Activated naive CD8-positive, alpha-beta T cell treated with anti-CD3 and anti-CD28 coated beads, Interleukin-2, amount 10 ng/mL, durations not matched to agents 7 days and 5 days (primary cell): ENCODE results near the gene TUBG1. TPM values are rescaled to one million over a fixed set of nuclear protein-coding genes. Genes with fewer than 3 reads are reported as not detected.
"Not testable (repeated sequence)": the region's sequence is repeated elsewhere in the genome, so short reads cannot be mapped to it uniquely, and the experiment has no call there.

Source experiments
- ATAC-seq: fragments of 150-1000 bp; cut with Tn5 transposase; one replicate; pipeline ENCODE4 v1.10.0; 2021; ENCODE audit warnings: low read depth, moderate library complexity
- POLR2A ChIA-PET: fragments of 350-600 bp; sonication (Branson Sonifier 250); formaldehyde crosslinking; loops from one replicate; lab custom pipeline; 2021; ENCODE audit warnings: antibody characterized with exemption; lab: Charles Lee
- DNase-seq: peaks from one replicate; pipeline ENCODE4 v3.0.0; 2021
- H3K27ac Mint-ChIP-seq: one replicate; pipeline ENCODE4 v1.8.0; 2022; ENCODE audit warnings: mild to moderate bottlenecking, mixed read lengths
- H3K27me3 Mint-ChIP-seq: one replicate; pipeline ENCODE4 v1.8.0; 2022; ENCODE audit warnings: mild to moderate bottlenecking, moderate library complexity, mixed read lengths
- H3K36me3 Mint-ChIP-seq: one replicate; pipeline ENCODE4 v1.8.0; 2021; ENCODE audit warnings: mild to moderate bottlenecking, mixed read lengths
- H3K4me1 Mint-ChIP-seq: one replicate; pipeline ENCODE4 v1.8.0; 2021; ENCODE audit warnings: mixed read lengths
- H3K4me3 Mint-ChIP-seq: one replicate; pipeline ENCODE4 v1.8.0; 2022; ENCODE audit warnings: mild to moderate bottlenecking, moderate library complexity, mixed read lengths
- H3K9me3 Mint-ChIP-seq: one replicate; pipeline ENCODE4 v1.8.0; 2021; ENCODE audit warnings: mixed read lengths
- total RNA-seq, 2 experiments: library from RNA; stranded (reverse); gene quantifications; one replicate each; pipeline ENCODE4 v1.2.3, GENCODE V29; 2021

The TUBG1 gene
- total RNA-seq, 2 experiments from 2014 or later, result 55.6 to 57.6 TPM

DNA sequence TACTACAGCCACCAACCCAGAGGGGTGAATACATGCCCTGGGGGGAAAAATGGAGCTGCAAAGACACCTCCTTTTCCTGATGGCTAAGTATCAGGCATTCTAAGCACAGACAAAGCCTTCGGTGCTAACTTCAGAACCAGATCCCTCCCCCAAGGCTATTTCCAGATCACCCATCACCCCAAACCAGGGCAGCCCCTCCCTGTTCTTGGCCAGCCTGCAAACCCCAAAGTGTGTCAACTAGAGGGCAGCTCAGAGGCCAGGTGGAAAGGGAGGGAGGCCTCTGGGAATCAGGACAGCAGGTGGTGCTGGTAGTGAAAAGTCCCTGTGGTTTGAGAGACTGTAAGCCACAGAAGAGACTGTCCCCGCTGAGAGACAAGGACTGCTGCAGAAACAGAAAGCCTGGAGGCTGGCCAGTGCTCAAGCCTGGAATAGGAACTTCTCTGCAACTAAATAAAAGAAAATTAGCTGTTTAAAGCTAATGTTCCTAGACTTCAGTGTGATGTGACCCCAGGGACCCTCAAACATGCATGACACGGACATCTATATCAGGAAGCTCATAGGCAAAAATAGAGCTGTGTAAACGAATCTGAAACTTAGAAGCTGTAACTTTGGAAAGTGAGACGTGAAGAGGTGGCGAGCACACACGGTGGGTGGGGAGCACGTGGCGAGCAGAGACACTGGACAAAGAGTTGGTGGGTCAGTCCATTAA, 9.1 kb downstream of the TUBG1 start:
- H3K4me3 Mint-ChIP-seq, result no peak overlapping the region
- H3K9me3 Mint-ChIP-seq, result no peaks in the 10 kb centered on the region
- DNase-seq (no peak), ATAC-seq (no peak)
- H3K27me3 Mint-ChIP-seq, result no peaks in the 10 kb centered on the region
- no peak overlapping the region for H3K27ac Mint-ChIP-seq
- H3K4me1 Mint-ChIP-seq, result peaks cover 8% of the 10 kb centered on the region
- POLR2A ChIA-PET, result interaction anchor here (2.5 kb wide), 1 partner anchor 10 kb away, joined by 20 read pairs; the partner anchor contains the start of genes RETREG3 and TUBG1
- peaks cover 16% of the 10 kb centered on the region for H3K36me3 Mint-ChIP-seq

DNA sequence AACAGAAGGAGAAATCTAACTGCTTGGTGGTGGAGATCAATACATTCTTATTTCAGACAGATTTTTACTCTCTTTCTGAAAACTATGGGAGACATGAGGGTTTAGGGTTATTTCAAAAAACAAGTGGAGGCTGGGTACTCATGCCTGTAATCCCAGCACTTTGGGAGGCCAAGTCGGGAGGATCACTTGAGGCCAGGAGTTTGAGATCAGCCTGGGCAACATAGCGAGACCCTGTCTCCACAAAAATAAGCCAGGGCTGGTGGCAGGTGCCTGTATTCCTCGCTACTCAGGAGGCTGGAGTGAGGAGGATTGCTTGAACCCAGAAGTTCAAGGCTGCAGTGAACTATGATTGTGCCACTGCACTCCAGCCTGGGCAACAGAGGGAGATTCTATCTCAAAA, 12.5 kb downstream of the TUBG1 start:
- H3K36me3 Mint-ChIP-seq, ATAC-seq, POLR2A ChIA-PET, DNase-seq, H3K9me3 Mint-ChIP-seq, H3K27ac Mint-ChIP-seq, H3K4me1 Mint-ChIP-seq, H3K4me3 Mint-ChIP-seq, H3K27me3 Mint-ChIP-seq: not testable (repeated sequence)

DNA sequence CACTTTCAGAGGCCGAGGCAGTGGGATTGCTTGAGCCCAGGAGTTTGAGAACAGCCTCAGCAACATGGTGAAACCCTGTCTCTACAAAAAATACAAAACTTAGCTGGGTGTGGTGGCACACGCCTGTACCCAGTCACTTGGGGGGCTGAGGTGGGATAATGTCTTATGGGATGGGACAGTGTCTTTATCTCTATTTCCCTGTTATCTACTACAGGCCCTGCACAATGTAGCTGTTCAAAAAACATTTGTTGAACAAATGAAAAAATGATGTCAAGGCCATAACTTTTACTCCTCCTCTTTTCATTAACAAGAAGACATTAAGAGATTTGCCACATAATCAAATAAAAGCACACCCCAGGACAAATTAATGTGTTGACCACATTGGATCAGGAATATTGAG, 13.8 kb downstream of the TUBG1 start:
- DNase-seq, result no peak
- H3K36me3 Mint-ChIP-seq, result no peaks in the 10 kb centered on the region
- no peak overlapping the region for H3K27ac Mint-ChIP-seq
- no peak for ATAC-seq
- H3K4me3 Mint-ChIP-seq, result no peak overlapping the region
- no peaks in the 10 kb centered on the region for H3K9me3 Mint-ChIP-seq
- peaks cover 2% of the 10 kb centered on the region for H3K4me1 Mint-ChIP-seq
- POLR2A ChIA-PET, result no interaction called here
- H3K27me3 Mint-ChIP-seq, result no peaks in the 10 kb centered on the region

DNA sequence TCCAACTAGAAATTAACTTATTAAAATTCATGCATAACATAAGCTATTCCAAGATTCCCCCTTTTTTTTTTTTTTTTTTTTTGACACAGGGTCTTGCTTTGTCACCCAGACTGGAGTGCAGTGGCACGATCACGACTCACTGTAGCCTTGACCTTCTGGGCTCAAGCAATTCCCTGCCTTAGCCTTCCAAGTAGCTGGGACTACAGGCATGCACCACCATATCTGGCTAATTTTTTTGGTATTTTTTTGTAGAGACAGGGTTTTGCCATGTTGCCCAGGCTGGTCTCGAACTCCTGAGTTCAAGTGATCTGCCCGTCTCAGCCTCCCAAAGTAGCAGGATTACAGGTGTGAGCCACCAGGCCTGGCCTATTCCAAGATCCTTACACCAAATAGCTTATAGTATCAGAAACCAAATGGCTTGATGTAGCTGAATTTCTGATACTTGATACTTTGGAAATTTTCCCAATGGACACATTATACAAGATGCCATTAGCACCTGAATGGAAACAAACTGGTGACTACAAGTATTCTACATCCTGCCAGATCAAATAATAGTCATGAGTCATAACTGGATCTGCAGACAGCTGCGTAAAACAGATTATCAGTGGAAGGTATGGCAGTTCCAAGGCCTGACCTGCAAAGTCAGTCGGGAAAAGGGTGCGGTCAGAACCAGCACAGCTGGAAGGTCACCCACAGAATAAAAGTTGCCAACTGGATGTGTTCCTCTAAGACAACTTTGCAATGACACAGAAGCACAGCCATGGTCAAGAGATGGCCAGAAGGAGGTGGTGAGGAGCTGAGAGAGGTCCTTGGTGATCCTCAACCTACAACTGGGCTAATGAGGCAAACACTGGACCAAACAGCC, 14.5 kb downstream of the TUBG1 start:
- no peak overlapping the region for H3K4me3 Mint-ChIP-seq
- no peak for ATAC-seq
- DNase-seq, result no peak
- no peaks in the 10 kb centered on the region for H3K4me1 Mint-ChIP-seq
- H3K27ac Mint-ChIP-seq, result no peak overlapping the region
- POLR2A ChIA-PET, result no interaction called here
- no peaks in the 10 kb centered on the region for H3K36me3 Mint-ChIP-seq
- no peaks in the 10 kb centered on the region for H3K9me3 Mint-ChIP-seq
- no peaks in the 10 kb centered on the region for H3K27me3 Mint-ChIP-seq

DNA sequence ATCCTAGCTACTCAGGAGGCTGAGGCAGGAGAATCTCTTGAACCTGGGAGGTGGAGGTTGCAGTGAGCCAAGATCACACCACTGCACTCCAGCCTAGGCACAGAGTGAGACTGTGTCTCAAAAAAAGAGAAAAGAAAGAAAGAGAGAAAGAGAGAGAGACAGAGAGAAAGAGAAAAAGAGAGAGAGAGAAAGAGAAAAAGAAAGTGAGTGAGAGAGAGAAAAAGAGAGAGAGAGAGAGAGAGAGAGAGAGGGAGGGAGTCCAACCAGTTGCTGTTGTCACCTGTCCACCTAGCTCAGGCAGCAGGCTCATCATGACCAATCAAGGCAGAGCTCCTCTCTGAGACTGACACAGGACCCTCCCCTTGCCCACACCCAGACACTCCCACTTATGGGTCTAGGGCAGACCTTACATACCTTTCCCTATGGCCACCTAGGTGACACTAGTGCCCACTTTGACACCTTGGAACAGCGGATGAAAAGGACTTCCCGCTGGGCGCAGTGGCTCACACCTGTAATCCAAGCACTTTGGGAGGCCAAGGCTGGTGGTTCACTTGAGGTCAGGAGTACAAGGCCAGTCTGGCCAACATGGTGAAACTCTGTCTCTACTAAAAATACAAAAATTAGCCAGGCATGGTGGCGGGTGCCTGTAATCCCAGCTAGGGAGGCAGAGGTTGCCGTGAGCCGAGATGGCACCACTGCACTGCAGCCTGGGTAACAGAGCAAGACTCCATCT, 17.7 kb downstream of the TUBG1 start:
- POLR2A ChIA-PET, result interaction anchor here (0.5 to 1.4 kb wide), 2 partner anchors 10 to 103 kb away, joined by 3 to 5 read pairs; no protein-coding TSS in a partner anchor
- not testable (repeated sequence) for H3K36me3 Mint-ChIP-seq, H3K27me3 Mint-ChIP-seq, DNase-seq, H3K9me3 Mint-ChIP-seq, H3K4me3 Mint-ChIP-seq, ATAC-seq, H3K4me1 Mint-ChIP-seq
- peak overlapping the region; percentile 19 for H3K27ac Mint-ChIP-seq

DNA sequence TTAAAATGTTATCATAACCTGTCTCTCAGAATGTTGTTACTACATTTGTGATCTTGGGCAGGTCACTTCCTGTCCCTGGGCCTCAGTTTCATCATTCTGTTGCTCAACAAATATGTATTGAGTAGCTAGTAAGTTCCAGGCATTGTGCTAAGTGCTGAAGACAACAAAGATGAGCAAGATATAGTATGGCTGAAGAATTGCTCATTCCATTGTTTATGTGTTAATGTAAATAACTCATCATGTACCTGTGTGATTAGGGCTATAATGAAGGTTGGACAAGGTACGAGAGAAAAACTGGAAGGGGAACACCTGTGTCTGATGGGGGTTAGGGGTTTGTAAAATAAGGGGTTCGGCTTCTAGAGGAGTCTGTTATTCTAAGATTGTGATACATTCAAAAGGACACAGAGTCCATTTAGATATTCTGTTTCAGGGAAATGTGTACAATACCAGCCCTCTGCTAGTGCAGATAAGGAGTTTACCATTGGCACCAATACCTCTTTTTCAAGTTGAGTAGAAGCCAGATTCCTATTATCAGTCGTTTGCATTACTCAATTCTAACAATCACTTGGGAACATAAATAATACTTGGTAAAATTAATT, 20.0 kb downstream of the TUBG1 start:
- no peak overlapping the region for H3K4me3 Mint-ChIP-seq
- no peaks in the 10 kb centered on the region for H3K4me1 Mint-ChIP-seq
- no peaks in the 10 kb centered on the region for H3K27me3 Mint-ChIP-seq
- POLR2A ChIA-PET, result no interaction called here
- no peaks in the 10 kb centered on the region for H3K9me3 Mint-ChIP-seq
- no peak overlapping the region for H3K27ac Mint-ChIP-seq
- no peaks in the 10 kb centered on the region for H3K36me3 Mint-ChIP-seq
- no peak for ATAC-seq
- no peak for DNase-seq

DNA sequence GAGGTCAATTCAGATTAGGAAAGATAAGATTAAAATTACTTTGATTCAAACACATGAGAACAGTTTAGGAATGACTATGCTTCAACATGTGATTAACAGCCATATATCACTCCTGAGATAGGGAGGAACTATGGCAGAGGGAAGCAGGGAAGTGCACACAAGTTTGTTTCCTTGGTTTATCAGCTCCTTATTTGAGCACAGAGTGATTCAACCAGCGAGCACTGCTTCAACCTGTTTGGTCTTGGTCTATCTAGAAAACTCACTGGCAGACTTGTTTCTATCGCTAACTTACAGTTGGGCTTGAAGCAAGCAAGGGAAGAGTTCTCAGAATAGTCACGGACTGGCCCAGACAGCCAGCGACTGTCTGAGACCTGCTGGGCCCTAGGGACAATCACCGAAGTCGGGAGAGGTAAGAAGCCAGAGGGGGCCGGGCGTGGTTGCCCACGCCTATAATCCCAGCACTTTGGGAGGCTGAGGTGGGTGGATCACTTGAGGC, 23.5 kb downstream of the TUBG1 start:
- ATAC-seq (no peak), DNase-seq (no peak)
- Mint-ChIP-seq H3K4me3 (no peak overlapping the region), H3K36me3 (no peaks in the 10 kb centered on the region), H3K4me1 (no peaks in the 10 kb centered on the region), H3K9me3 (no peaks in the 10 kb centered on the region), H3K27me3 (no peaks in the 10 kb centered on the region), H3K27ac (no peak overlapping the region)
- POLR2A ChIA-PET, result interaction anchor here (1.4 kb wide), 1 partner anchor 26 kb away, joined by 6 read pairs; the partner anchor contains the start of gene TUBG2

DNA sequence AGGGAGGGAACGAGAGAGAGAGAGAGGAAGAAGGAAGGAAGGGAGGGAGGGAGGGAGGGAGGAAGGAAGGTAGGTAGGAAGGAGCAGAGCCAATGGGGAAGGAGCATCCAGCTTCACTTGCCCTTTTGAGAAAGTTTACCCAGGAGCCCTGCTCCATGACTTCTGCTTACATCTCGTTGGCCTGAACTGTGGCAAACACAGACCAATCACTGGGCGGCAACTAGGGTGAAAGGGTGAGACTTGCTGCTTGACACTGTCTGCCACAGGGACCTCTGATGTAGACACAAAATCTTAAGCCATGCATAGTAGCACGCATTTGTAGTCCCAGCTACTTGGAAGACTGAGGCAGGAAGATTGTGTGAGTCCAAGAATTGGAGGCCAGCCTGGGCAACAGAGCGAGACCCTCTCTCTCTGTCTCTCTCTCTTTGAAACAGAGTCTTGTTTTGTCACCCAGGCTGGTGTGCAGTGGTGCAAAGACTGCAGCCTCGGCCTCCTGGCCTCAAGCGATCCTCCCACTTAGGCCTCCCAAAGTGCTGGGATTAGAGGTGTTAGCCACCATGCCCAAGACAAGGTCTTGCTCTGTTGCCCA, 30.1 kb downstream of the TUBG1 start:
- Mint-ChIP-seq H3K4me3 (no peak overlapping the region), H3K9me3 (no peaks in the 10 kb centered on the region), H3K27ac (no peak overlapping the region), H3K36me3 (no peaks in the 10 kb centered on the region), H3K4me1 (peaks cover 2% of the 10 kb centered on the region), H3K27me3 (peaks cover 23% of the 10 kb centered on the region)
- POLR2A ChIA-PET, result no interaction called here
- no peak for ATAC-seq
- no peak for DNase-seq

DNA sequence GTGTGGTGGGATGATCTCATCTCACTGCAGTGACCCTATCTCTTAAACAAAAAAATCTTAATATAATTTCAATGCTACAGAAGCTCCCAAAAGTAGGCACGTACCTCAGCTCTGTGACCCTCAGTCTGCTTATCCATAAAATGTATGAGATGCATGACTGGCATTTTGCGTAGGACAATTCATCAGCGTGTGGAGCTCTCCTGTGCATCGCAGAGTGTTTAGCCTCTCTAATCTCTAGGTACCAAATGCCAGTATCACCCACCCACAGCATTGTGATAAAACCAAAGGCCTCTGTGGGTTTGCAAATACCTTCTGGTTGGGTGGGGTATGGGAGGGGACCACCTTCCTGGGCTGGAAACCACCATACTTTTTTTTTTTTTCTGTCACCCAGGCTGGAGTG, 30.6 kb downstream of the TUBG1 start:
- POLR2A ChIA-PET, result no interaction called here
- DNase-seq (no peak), ATAC-seq (no peak)
- no peak overlapping the region for H3K4me3 Mint-ChIP-seq
- H3K27me3 Mint-ChIP-seq, result peaks cover 23% of the 10 kb centered on the region
- H3K9me3 Mint-ChIP-seq, result no peaks in the 10 kb centered on the region
- no peaks in the 10 kb centered on the region for H3K36me3 Mint-ChIP-seq
- H3K4me1 Mint-ChIP-seq, result peaks cover 2% of the 10 kb centered on the region
- no peak overlapping the region for H3K27ac Mint-ChIP-seq

DNA sequence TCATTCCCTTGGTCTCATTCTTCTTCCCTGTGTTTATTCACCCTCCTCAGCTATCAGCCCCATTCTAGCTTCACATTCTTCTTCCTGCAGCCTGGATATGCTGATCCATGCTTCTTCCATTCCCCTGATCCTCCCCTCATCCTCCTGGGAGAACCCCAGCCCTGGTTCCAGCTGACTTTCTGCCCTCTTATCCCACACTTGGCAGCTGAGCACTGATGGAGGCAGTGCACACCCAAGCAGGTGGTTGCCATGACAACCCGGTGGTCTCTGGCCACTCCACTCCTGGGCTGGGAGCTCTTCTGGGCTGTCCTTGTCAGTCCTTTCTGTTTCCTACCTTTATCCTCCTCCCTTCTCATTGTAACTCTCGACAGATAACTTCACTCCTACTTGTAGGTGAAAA, 32.9 kb downstream of the TUBG1 start:
- no peak overlapping the region for H3K4me3 Mint-ChIP-seq
- no peaks in the 10 kb centered on the region for H3K36me3 Mint-ChIP-seq
- POLR2A ChIA-PET, result no interaction called here

DNA sequence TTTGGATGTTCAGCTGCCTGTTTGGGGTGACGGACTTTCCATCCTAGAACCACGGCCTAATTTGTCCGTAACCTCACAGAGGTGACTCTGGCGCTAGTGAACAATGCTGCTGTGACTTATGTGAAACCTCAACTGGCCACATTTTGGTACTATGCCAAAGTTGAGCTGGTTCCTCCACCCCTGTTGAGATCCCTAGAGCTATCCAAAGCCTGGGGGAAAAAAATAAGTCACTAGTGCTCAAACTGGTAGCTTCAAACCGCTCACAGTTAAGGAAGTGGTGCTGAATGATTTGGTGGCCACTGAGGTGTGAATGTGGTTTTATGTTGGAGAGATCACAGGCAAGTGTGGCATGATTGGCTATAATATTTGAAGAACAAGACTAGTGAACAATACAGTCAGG, 38.3 kb downstream of the TUBG1 start:
- Mint-ChIP-seq H3K4me1 (peaks cover 2% of the 10 kb centered on the region), H3K9me3 (no peaks in the 10 kb centered on the region), H3K4me3 (no peak overlapping the region), H3K27me3 (peaks cover 5% of the 10 kb centered on the region), H3K36me3 (no peaks in the 10 kb centered on the region), H3K27ac (no peak overlapping the region)
- DNase-seq, result no peak
- POLR2A ChIA-PET, result no interaction called here
- ATAC-seq, result no peak

More for the DNA sequence above, 32.9 kb downstream of the TUBG1 start:
- Mint-ChIP-seq H3K9me3 (no peaks in the 10 kb centered on the region), H3K4me1 (peaks cover 2% of the 10 kb centered on the region), H3K27ac (no peak overlapping the region), H3K27me3 (peaks cover 23% of the 10 kb centered on the region)
- no peak for DNase-seq
- no peak for ATAC-seq

DNA sequence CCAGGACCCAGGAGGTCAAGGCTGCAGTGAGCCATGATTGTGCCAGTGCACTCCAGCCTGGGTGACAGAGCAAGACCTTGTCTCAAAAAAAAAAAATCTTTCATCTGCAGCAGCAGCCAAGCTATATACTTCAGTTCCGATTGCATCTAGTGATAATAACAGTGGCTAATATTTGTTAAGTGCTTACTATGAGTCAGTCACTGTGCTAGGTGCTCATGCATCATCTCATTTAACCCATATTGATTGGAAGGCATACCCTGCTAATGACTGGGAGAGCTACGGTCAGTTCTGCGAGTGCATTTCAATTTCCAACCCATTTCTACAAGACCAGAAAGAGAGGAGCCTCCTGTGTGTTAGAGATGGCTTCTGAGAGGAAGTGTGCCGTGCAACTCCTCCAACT, 41.9 kb downstream of the TUBG1 start:
- ATAC-seq, result no peak
- POLR2A ChIA-PET, result no interaction called here
- peaks cover 25% of the 10 kb centered on the region for H3K27me3 Mint-ChIP-seq
- H3K27ac Mint-ChIP-seq, result no peak overlapping the region
- H3K4me3 Mint-ChIP-seq, result no peak overlapping the region
- no peaks in the 10 kb centered on the region for H3K36me3 Mint-ChIP-seq
- DNase-seq, result no peak
- H3K9me3 Mint-ChIP-seq, result no peaks in the 10 kb centered on the region
- H3K4me1 Mint-ChIP-seq, result peaks cover 11% of the 10 kb centered on the region
